NCI-H1930 (cell line): ENCODE results near the gene TEAD1.
"Not testable (repeated sequence)": the region's sequence is repeated elsewhere in the genome, so short reads cannot be mapped to it uniquely, and the experiment has no call there.

Source experiments
- DNase-seq, 2 experiments: peaks; one replicate each; lab custom pipeline; 2025; lab: John Stamatoyannopoulos, UW

TEAD1 gene

GRCh38 chr11:12737024-12737423, 62.8 kb downstream of the TEAD1 start:
- DNase-seq = no peak

GRCh38 chr11:12741671-12742216, 67.5 kb downstream of the TEAD1 start:
- no peak for DNase-seq

- no peak for DNase-seq
Observed at GRCh38 chr11:12743834-12744449, 69.7 kb downstream of the TEAD1 start.

GRCh38 chr11:12744826-12745502, 70.7 kb downstream of the TEAD1 start:
- DNase-seq = no peak

- DNase-seq = no peak
Observed at GRCh38 chr11:12745787-12746186, 71.6 kb downstream of the TEAD1 start.

- peak; percentile 64 to 70 for DNase-seq
Observed at GRCh38 chr11:12746593-12747097, 72.4 kb downstream of the TEAD1 start.

GRCh38 chr11:12748561-12748960, 74.3 kb downstream of the TEAD1 start:
- DNase-seq = no peak

GRCh38 chr11:12749442-12749841, 75.2 kb downstream of the TEAD1 start:
- DNase-seq = no peak

- no peak for DNase-seq
Observed at GRCh38 chr11:12750181-12750580, 76.0 kb downstream of the TEAD1 start.

GRCh38 chr11:12752868-12753524, 78.8 kb downstream of the TEAD1 start:
- DNase-seq = no peak

GRCh38 chr11:12754021-12754420, 79.8 kb downstream of the TEAD1 start:
- DNase-seq = no peak

- DNase-seq = no peak
Observed at GRCh38 chr11:12754582-12755234, 80.5 kb downstream of the TEAD1 start.

- no peak for DNase-seq
Observed at GRCh38 chr11:12755510-12756453, 81.6 kb downstream of the TEAD1 start.

GRCh38 chr11:12756454-12756806, 82.2 kb downstream of the TEAD1 start:
- no peak for DNase-seq

- no peak for DNase-seq
Observed at GRCh38 chr11:12756867-12757266, 82.6 kb downstream of the TEAD1 start.

GRCh38 chr11:12757416-12757815, 83.2 kb downstream of the TEAD1 start:
- DNase-seq = no peak

- not testable (repeated sequence) for DNase-seq
Observed at GRCh38 chr11:12758117-12758516, 83.9 kb downstream of the TEAD1 start.

- DNase-seq = no peak
Observed at GRCh38 chr11:12761029-12761428, 86.8 kb downstream of the TEAD1 start.

- no peak for DNase-seq
Observed at GRCh38 chr11:12762278-12762677, 88.1 kb downstream of the TEAD1 start.

- no peak for DNase-seq
Observed at GRCh38 chr11:12762696-12763324, 88.6 kb downstream of the TEAD1 start.
